Calu3 (cell line): ENCODE results near the gene CRTC1. TPM values are rescaled to one million over a fixed set of nuclear protein-coding genes. Genes with fewer than 3 reads are reported as not detected.

Experiments used
- BruUV-seq: library from RNA; stranded (reverse); fragments of 400-500 nt; replicated peaks from 2 replicates; lab custom pipeline; 2021; lab: Mats Ljungman, UMichigan
- CTCF ChIA-PET: fragments of 300-600 bp; sonication (Branson Sonifier 250); formaldehyde crosslinking; loops from one replicate; lab custom pipeline; 2022; ENCODE audit warnings: antibody characterized with exemption; lab: Charles Lee
- DNase-seq: peaks from one replicate; pipeline ENCODE4 v3.0.0; 2022
- H3K27ac Mint-ChIP-seq: one replicate; pipeline ENCODE4 v1.8.0; 2022; ENCODE audit warnings: mixed read lengths; ENCODE audit not compliant: unreplicated experiment
- H3K27me3 Mint-ChIP-seq: one replicate; pipeline ENCODE4 v1.8.0; 2022; ENCODE audit warnings: mixed read lengths; ENCODE audit not compliant: unreplicated experiment
- H3K36me3 Mint-ChIP-seq: one replicate; pipeline ENCODE4 v1.8.0; 2022; ENCODE audit warnings: mild to moderate bottlenecking, moderate library complexity, mixed read lengths; ENCODE audit not compliant: insufficient read depth, unreplicated experiment
- H3K4me1 Mint-ChIP-seq: one replicate; pipeline ENCODE4 v1.8.0; 2022; ENCODE audit warnings: mild to moderate bottlenecking, low read depth, mixed read lengths; ENCODE audit not compliant: unreplicated experiment
- H3K4me3 Mint-ChIP-seq: one replicate; pipeline ENCODE4 v1.8.0; 2022; ENCODE audit warnings: mild to moderate bottlenecking, low read depth, moderate library complexity, mixed read lengths; ENCODE audit not compliant: unreplicated experiment
- H3K9me3 Mint-ChIP-seq: one replicate; pipeline ENCODE4 v1.8.0; 2022; ENCODE audit warnings: low read depth, mixed read lengths; ENCODE audit not compliant: unreplicated experiment
- CTCF ChIP-seq: fragments of 200-600 bp; IDR thresholded peaks from one replicate; pipeline ENCODE4 v1.8.0; 2022; ENCODE audit warnings: antibody characterized with exemption; ENCODE audit not compliant: unreplicated experiment
- intact Hi-C: fragments of 100-400 bp; cut with micrococcal nuclease; formaldehyde crosslinking; loops from one replicate; pipeline ENCODE4 v1.10.0; 2022; ENCODE audit not compliant: unreplicated experiment
- total RNA-seq: library from RNA; stranded (reverse); gene quantifications from 2 replicates; pipeline ENCODE4 v1.2.3, GENCODE V29; 2022

Gene CRTC1
- total RNA-seq, 1 experiment from 2014 or later: 8.5 TPM

GRCh38 chr19:18742838-18743783 lies 59.6 kb downstream of the CRTC1 start:
- TF ChIP-seq CTCF: no peak
- CTCF ChIA-PET: interaction anchor here (0.6 kb wide), 1 partner anchor 213 kb away, joined by 4 read pairs; no protein-coding TSS in a partner anchor
- Mint-ChIP-seq H3K36me3 (peaks cover 6% of the 10 kb centered on the region), H3K4me1 (peaks cover under 1% of the 10 kb centered on the region), H3K4me3 (no peak overlapping the region), H3K27ac (no peak overlapping the region), H3K27me3 (no peaks in the 10 kb centered on the region), H3K9me3 (no peaks in the 10 kb centered on the region)
- intact Hi-C loops: no loop called here
- no TSS peak for BruUV-seq
- no peak for DNase-seq

- Mint-ChIP-seq H3K36me3 (peaks cover 6% of the 10 kb centered on the region), H3K27me3 (no peaks in the 10 kb centered on the region), H3K4me3 (no peak overlapping the region), H3K27ac (no peak overlapping the region), H3K9me3 (no peaks in the 10 kb centered on the region), H3K4me1 (no peaks in the 10 kb centered on the region)
- no peak for DNase-seq
- intact Hi-C loops: no loop called here
- no TSS peak for BruUV-seq
- CTCF ChIA-PET: no interaction called here
- no peak for TF ChIP-seq CTCF
Measured at GRCh38 chr19:18743784-18744418, 60.4 kb downstream of the CRTC1 start.

- no peaks in the 10 kb centered on the region for H3K27me3 Mint-ChIP-seq
- H3K4me1 Mint-ChIP-seq: no peaks in the 10 kb centered on the region
- H3K9me3 Mint-ChIP-seq: no peaks in the 10 kb centered on the region
- TF ChIP-seq CTCF: no peak
- no peak overlapping the region for H3K27ac Mint-ChIP-seq
- peaks cover 6% of the 10 kb centered on the region for H3K36me3 Mint-ChIP-seq
- CTCF ChIA-PET: no interaction called here
- no TSS peak for BruUV-seq
- intact Hi-C loops: no loop called here
- H3K4me3 Mint-ChIP-seq: no peak overlapping the region
- DNase-seq: no peak
Measured at GRCh38 chr19:18745012-18745735, 61.7 kb downstream of the CRTC1 start.

GRCh38 chr19:18745931-18746330 lies 62.5 kb downstream of the CRTC1 start:
- no peak for TF ChIP-seq CTCF
- no peaks in the 10 kb centered on the region for H3K9me3 Mint-ChIP-seq
- H3K4me1 Mint-ChIP-seq: no peaks in the 10 kb centered on the region
- CTCF ChIA-PET: no interaction called here
- peaks cover 6% of the 10 kb centered on the region for H3K36me3 Mint-ChIP-seq
- H3K27ac Mint-ChIP-seq: no peak overlapping the region
- no peak overlapping the region for H3K4me3 Mint-ChIP-seq
- no peaks in the 10 kb centered on the region for H3K27me3 Mint-ChIP-seq
- DNase-seq: no peak
- BruUV-seq: no TSS peak
- intact Hi-C loops: no loop called here
